Measurements from ENCODE around the gene GRK1.
"Not testable (repeated sequence)": the region's sequence is repeated elsewhere in the genome, so short reads cannot be mapped to it uniquely, and the experiment has no call there.

GRK1 gene

DNA sequence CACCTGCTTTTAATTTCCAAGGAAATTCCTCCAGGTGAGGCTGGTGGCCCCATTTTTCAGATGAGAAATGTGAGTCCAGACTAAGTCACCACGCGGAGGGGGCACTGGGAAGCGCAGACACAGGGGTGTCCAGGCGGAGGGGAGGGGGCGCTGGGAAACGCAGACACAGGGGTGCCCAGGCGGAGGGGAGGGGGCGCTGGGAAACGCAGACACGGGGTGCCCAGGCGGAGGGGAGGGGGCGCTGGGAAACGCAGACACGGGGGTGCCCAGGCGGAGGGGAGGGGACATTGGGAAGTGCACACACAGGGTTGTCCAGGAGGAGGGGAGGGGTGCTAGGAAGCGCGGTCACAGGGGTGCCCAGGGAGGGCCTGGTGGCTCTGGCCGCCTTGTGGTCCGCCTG, 3.5 kb downstream of the GRK1 start:
- H3K27ac Mint-ChIP-seq: no peak overlapping the region
- no peaks in the 10 kb centered on the region for H3K27me3 Mint-ChIP-seq
- H3K36me3 Mint-ChIP-seq (ENCODE audit: low read depth): no peaks in the 10 kb centered on the region
- H3K9me3 Mint-ChIP-seq: no peaks in the 10 kb centered on the region
- H3K4me1 Mint-ChIP-seq (ENCODE audit: low read depth): no peaks in the 10 kb centered on the region
- intact Hi-C loops (cut with micrococcal nuclease): no loop called here
- no peak overlapping the region for H3K4me3 Mint-ChIP-seq

- Mint-ChIP-seq H3K27ac (no peak overlapping the region), H3K36me3 (ENCODE audit: low read depth) (no peaks in the 10 kb centered on the region), H3K4me1 (ENCODE audit: low read depth) (no peaks in the 10 kb centered on the region), H3K9me3 (no peaks in the 10 kb centered on the region), H3K27me3 (no peaks in the 10 kb centered on the region), H3K4me3 (no peak overlapping the region)
- intact Hi-C loops (cut with micrococcal nuclease): no loop called here
Observed at GRCh38 chr13:113671066-113672001, 4.3 kb downstream of the GRK1 start.

GRCh38 chr13:113672002-113672651, 5.1 kb downstream of the GRK1 start:
- intact Hi-C loops (cut with micrococcal nuclease): no loop called here
- no peaks in the 10 kb centered on the region for H3K27me3 Mint-ChIP-seq
- H3K27ac Mint-ChIP-seq: no peak overlapping the region
- no peaks in the 10 kb centered on the region for H3K9me3 Mint-ChIP-seq
- H3K36me3 Mint-ChIP-seq (ENCODE audit: low read depth): no peaks in the 10 kb centered on the region
- no peaks in the 10 kb centered on the region for H3K4me1 Mint-ChIP-seq (ENCODE audit: low read depth)
- H3K4me3 Mint-ChIP-seq: no peak overlapping the region

- H3K36me3 Mint-ChIP-seq (ENCODE audit: low read depth): no peaks in the 10 kb centered on the region
Observed at GRCh38 chr13:113722921-113723320, 55.9 kb downstream of the GRK1 start.

GRCh38 chr13:113723410-113724015, 56.5 kb downstream of the GRK1 start:
- Mint-ChIP-seq H3K27me3 (peaks cover 20% of the 10 kb centered on the region), H3K36me3 (ENCODE audit: low read depth) (no peaks in the 10 kb centered on the region), H3K27ac (no peak overlapping the region), H3K4me3 (no peak overlapping the region), H3K4me1 (ENCODE audit: low read depth) (peaks cover 7% of the 10 kb centered on the region), H3K9me3 (no peaks in the 10 kb centered on the region)
- intact Hi-C loops (cut with micrococcal nuclease): no loop called here

More at GRCh38 chr13:113722921-113723320, 55.9 kb downstream of the GRK1 start:
- intact Hi-C loops (cut with micrococcal nuclease): no loop called here
- peaks cover 17% of the 10 kb centered on the region for H3K27me3 Mint-ChIP-seq
- no peaks in the 10 kb centered on the region for H3K9me3 Mint-ChIP-seq
- H3K27ac Mint-ChIP-seq: no peak overlapping the region
- H3K4me1 Mint-ChIP-seq (ENCODE audit: low read depth): peaks cover 7% of the 10 kb centered on the region
- no peak overlapping the region for H3K4me3 Mint-ChIP-seq

GRCh38 chr13:113724016-113724758, 57.2 kb downstream of the GRK1 start:
- H3K27ac Mint-ChIP-seq: peak overlapping the region; percentile 51
- peaks cover 27% of the 10 kb centered on the region for H3K27me3 Mint-ChIP-seq
- peak overlapping the region; percentile 68 for H3K4me3 Mint-ChIP-seq
- H3K4me1 Mint-ChIP-seq (ENCODE audit: low read depth): peaks cover 7% of the 10 kb centered on the region
- H3K9me3 Mint-ChIP-seq: no peaks in the 10 kb centered on the region
- intact Hi-C loops (cut with micrococcal nuclease): no loop called here
- H3K36me3 Mint-ChIP-seq (ENCODE audit: low read depth): no peaks in the 10 kb centered on the region

GRCh38 chr13:113724780-113725315, 57.8 kb downstream of the GRK1 start:
- H3K27ac Mint-ChIP-seq: peak overlapping the region; percentile 51
- H3K27me3 Mint-ChIP-seq: peaks cover 34% of the 10 kb centered on the region
- H3K9me3 Mint-ChIP-seq: no peaks in the 10 kb centered on the region
- no peaks in the 10 kb centered on the region for H3K36me3 Mint-ChIP-seq (ENCODE audit: low read depth)
- H3K4me1 Mint-ChIP-seq (ENCODE audit: low read depth): peaks cover 7% of the 10 kb centered on the region
- intact Hi-C loops (cut with micrococcal nuclease): no loop called here
- H3K4me3 Mint-ChIP-seq: peak overlapping the region; percentile 68

DNA sequence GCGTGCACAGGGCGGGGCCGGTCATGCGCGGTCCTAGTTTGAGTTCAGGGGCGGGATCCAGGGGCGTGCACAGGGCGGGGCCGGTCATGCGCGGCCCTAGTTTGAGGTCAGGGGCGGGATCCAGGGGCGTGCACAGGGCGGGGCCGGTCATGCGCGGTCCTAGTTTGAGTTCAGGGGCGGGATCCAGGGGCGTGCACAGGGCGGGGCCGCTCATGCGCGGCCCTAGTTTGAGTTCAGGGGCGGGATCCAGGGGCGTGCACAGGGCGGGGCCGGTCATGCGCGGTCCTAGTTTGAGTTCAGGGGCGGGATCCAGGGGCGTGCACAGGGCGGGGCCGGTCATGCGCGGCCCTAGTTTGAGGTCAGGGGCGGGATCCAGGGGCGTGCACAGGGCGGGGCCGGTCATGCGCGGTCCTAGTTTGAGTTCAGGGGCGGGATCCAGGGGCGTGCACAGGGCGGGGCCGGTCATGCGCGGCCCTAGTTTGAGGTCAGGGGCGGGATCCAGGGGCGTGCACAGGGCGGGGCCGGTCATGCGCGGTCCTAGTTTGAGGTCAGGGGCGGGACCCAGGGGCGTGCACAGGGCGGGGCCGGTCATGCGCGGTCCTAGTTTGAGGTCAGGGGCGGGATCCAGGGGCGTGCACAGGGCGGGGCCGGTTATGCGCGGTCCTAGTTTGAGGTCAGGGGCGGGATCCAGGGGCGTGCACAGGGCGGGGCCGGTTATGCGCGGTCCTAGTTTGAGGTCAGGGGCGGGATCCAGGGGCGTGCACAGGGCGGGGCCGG, 58.5 kb downstream of the GRK1 start:
- intact Hi-C loops (cut with micrococcal nuclease); H3K4me1 Mint-ChIP-seq (ENCODE audit: low read depth); H3K4me3 Mint-ChIP-seq; H3K9me3 Mint-ChIP-seq; H3K36me3 Mint-ChIP-seq (ENCODE audit: low read depth): not testable (repeated sequence)
- Mint-ChIP-seq H3K27me3 (peaks cover 40% of the 10 kb centered on the region), H3K27ac (peak overlapping the region; percentile 51)

GRCh38 chr13:113726106-113726821, 59.2 kb downstream of the GRK1 start:
- H3K4me1 Mint-ChIP-seq (ENCODE audit: low read depth); H3K9me3 Mint-ChIP-seq; H3K36me3 Mint-ChIP-seq (ENCODE audit: low read depth); intact Hi-C loops (cut with micrococcal nuclease): not testable (repeated sequence)
- Mint-ChIP-seq H3K27ac (peak overlapping the region; percentile 56), H3K4me3 (peak overlapping the region; percentile 45), H3K27me3 (peaks cover 48% of the 10 kb centered on the region)

- no peak overlapping the region for H3K4me3 Mint-ChIP-seq
- intact Hi-C loops (cut with micrococcal nuclease): no loop called here
- H3K27me3 Mint-ChIP-seq: peaks cover 55% of the 10 kb centered on the region
- no peak overlapping the region for H3K27ac Mint-ChIP-seq
- no peaks in the 10 kb centered on the region for H3K9me3 Mint-ChIP-seq
- no peaks in the 10 kb centered on the region for H3K36me3 Mint-ChIP-seq (ENCODE audit: low read depth)
- peaks cover 10% of the 10 kb centered on the region for H3K4me1 Mint-ChIP-seq (ENCODE audit: low read depth)
Observed at GRCh38 chr13:113726961-113727411, 60.0 kb downstream of the GRK1 start.

DNA sequence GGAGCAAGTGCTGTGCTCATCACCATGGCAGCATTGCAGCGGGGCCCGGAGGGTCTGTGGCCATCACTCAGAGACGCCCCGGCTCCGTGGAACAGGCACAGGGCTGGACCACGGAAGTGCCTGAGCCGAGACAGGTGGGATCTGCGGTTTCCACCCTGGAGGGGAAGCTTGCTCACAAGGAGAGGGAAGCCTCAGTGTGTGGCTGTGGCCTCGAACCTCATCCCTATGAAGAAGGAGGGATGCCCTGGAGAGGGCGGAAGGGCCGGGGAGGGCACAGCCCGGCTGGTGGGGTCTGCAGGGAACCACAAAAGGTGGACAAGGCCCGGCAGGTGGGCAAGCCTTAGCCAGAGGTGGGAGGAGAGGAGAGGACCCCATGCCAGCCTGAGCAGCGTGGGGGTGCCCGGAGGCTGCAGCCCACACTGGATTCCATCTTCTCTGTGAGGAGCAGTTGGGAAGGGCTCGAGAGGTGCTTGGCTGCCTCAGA, 61.6 kb downstream of the GRK1 start:
- Mint-ChIP-seq H3K36me3 (ENCODE audit: low read depth) (no peaks in the 10 kb centered on the region), H3K27ac (no peak overlapping the region), H3K4me1 (ENCODE audit: low read depth) (peaks cover 21% of the 10 kb centered on the region), H3K9me3 (no peaks in the 10 kb centered on the region), H3K27me3 (peaks cover 60% of the 10 kb centered on the region), H3K4me3 (no peak overlapping the region)
- intact Hi-C loops (cut with micrococcal nuclease): no loop called here

DNA sequence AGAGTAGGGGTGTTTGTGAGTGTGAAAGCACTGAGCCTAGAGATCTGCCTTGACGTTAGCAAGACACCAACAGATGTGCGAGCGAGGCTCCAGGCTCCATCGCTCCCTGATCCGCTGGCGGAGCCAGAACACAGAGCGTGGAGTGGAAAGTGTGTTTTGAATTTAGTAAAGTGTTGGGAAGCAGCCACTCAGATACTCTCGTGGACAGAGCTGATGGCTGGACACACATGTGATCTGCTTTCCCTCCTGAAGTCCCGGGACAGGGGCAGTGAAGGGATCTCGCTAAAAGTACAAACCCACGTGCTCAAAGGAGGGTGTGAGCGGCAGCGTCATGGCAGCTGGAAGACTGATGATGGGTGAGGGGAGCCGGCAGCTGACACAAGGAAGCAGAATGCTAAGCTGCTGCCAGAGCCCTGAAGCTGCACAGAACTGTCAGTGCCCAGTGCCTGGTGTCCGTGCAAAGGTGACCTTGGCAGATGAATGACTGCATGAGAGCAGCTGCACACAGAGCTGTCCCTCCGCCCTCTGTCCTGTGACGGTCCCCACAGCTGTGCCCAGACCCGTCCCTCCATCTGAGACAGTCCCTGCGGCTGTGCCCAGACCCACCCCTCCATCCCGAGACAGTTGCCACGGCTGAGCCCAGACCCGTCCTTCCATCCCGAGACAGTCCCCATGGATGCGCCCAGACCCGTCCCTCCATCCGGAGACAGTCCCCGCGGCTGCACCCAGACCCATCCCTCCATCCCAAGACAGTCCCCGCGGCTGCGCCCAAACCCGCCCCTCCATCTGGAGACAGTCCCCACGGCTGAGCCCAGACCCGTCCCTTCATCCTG, 62.4 kb downstream of the GRK1 start:
- Mint-ChIP-seq H3K4me3 (no peak overlapping the region), H3K4me1 (ENCODE audit: low read depth) (peaks cover 18% of the 10 kb centered on the region), H3K9me3 (no peaks in the 10 kb centered on the region), H3K27me3 (peaks cover 56% of the 10 kb centered on the region), H3K36me3 (ENCODE audit: low read depth) (no peaks in the 10 kb centered on the region), H3K27ac (no peak overlapping the region)
- intact Hi-C loops (cut with micrococcal nuclease): no loop called here

Measured in dendritic cell treated with granulocyte-macrophage colony-stimulating factor and Interleukin-4, amounts not matched to agents 40 ng/mL and 50 ng/mL, for 4 days (primary cell).